ENCODE data around the gene EFNA3.

Gene EFNA3

GRCh38 chr1:155127105-155127966 is 48.7 kb downstream of the EFNA3 start, which contains the start of gene EFNA1:
TSS of gene EFNA1 (plus strand) at chr1:155127876. CDS start at chr1:155127978, 102 bp downstream.
- POLR2A ChIA-PET: no interaction called here
- CTCF ChIA-PET: interaction anchor here (8.0 kb wide), 1 partner anchor 36 kb away, joined by 52 read pairs; no protein-coding TSS in a partner anchor
- peak within 1 kb of the TSS; percentile 53 for H3K4me3 ChIP-seq (ENCODE audit: low read depth, low read length)
- no peak for TF ChIP-seq CTCF (IDR thresholded peaks at IDR 0.05; ENCODE audit: insufficient read depth, low read length, missing control alignments)
- no peak for DNase-seq (ENCODE audit: low read depth, low spot score)

GRCh38 chr1:155127967-155128754 is 49.5 kb downstream of the EFNA3 start:
- POLR2A ChIA-PET: interaction anchor here (1.4 kb wide), 1 partner anchor 45 kb away, joined by 3 read pairs; the partner anchor contains the start of gene KRTCAP2
- DNase-seq (ENCODE audit: low read depth, low spot score): no peak

GRCh38 chr1:155128755-155129473 is 50.3 kb downstream of the EFNA3 start:
- TF ChIP-seq CTCF (IDR thresholded peaks at IDR 0.05; ENCODE audit: insufficient read depth, low read length, missing control alignments): no peak
- H3K4me3 ChIP-seq (ENCODE audit: low read depth, low read length): no peak overlapping the region
- ChIA-PET CTCF (interaction anchor here (0.9 to 8.0 kb wide), 8 partner anchors 9 to 167 kb away, joined by 3 to 52 read pairs (median 4); partner anchors contain the start of genes KRTCAP2 and PYGO2), POLR2A (interaction anchor here (1.4 kb wide), 1 partner anchor 44 kb away, joined by 3 read pairs; the partner anchor contains the start of gene KRTCAP2)
- no peak for DNase-seq (ENCODE audit: low read depth, low spot score)

More at GRCh38 chr1:155127967-155128754, 49.5 kb downstream of the EFNA3 start:
- CTCF ChIA-PET: interaction anchor here (0.9 to 8.0 kb wide), 8 partner anchors 10 to 167 kb away, joined by 3 to 52 read pairs (median 4); partner anchors contain the start of genes KRTCAP2 and PYGO2
- peak overlapping the region; percentile 53 for H3K4me3 ChIP-seq (ENCODE audit: low read depth, low read length)
- TF ChIP-seq CTCF (IDR thresholded peaks at IDR 0.05; ENCODE audit: insufficient read depth, low read length, missing control alignments): no peak

GRCh38 chr1:155130272-155131006 is 51.8 kb downstream of the EFNA3 start:
- POLR2A ChIA-PET: no interaction called here
- CTCF ChIA-PET: interaction anchor here (1.2 to 8.0 kb wide), 4 partner anchors 39 to 45 kb away, joined by 4 to 52 read pairs (median 9); partner anchors contain the start of gene KRTCAP2
- no peak for DNase-seq (ENCODE audit: low read depth, low spot score)
- H3K4me3 ChIP-seq (ENCODE audit: low read depth, low read length): no peak overlapping the region
- no peak for TF ChIP-seq CTCF (IDR thresholded peaks at IDR 0.05; ENCODE audit: insufficient read depth, low read length, missing control alignments)

GRCh38 chr1:155131285-155131684 is 52.6 kb downstream of the EFNA3 start:
- H3K4me3 ChIP-seq (ENCODE audit: low read depth, low read length): no peak overlapping the region
- POLR2A ChIA-PET: no interaction called here
- no peak for DNase-seq (ENCODE audit: low read depth, low spot score)
- CTCF ChIA-PET: interaction anchor here (1.1 to 8.0 kb wide), 3 partner anchors 40 to 47 kb away, joined by 4 to 52 read pairs (median 4); partner anchors contain the start of gene KRTCAP2
- TF ChIP-seq CTCF (IDR thresholded peaks at IDR 0.05; ENCODE audit: insufficient read depth, low read length, missing control alignments): no peak
